Measurements from ENCODE around the gene XRCC1.

DNA sequence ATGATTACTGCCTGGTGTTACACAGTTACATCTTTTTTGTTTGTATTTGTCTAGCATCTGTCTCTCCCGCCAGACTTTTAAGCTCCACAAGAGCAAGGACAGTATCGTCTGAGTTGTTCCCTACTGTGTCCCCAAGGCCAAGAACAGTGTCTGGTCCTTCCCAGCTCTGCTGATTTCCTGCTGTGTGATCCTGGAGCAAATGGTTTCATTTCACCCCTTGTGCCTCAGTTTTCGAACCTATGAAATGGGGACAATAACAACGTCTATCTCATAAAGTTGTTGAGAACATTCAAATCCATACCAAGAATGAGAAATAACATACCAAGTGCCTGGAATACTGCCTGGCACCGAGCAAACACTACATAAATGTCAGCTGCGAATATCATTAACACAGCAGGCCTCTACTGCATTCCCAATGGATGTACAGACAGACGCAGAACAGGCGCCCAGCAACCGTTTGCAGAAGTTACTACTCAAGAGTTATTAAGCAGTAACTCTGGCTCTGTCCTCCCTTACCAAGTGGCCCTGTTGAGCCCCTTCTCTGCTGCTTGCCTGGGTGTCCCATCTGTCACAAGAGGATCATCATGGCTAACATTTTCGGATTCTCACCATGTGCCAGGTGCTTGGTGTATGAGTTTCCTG is 11.4 kb downstream of the XRCC1 start:
- no peak for TF ChIP-seq CTCF (IDR thresholded peaks at IDR 0.05)
- TF ChIP-seq POLR2A (IDR thresholded peaks at IDR 0.05): no peak

Measured in right lobe of liver (tissue), 4 donors.